A673 (cell line): ENCODE data around the gene PTX4.

ENCODE experiments used
- CTCF ChIP-seq: fragments of 300-800, 200-600 bp; sonication (generic); conservative IDR thresholded peaks from 2 replicates; pipeline ENCODE4 v1.5.1; 2017; ENCODE audit warnings: low read depth, mild to moderate bottlenecking, antibody characterized with exemption, low read length, moderate library complexity, mixed read lengths
- EZH2 ChIP-seq: fragments of 200-600 bp; sonication (generic); IDR thresholded peaks from 2 replicates; pipeline ENCODE4 v1.6.1; 2017; ENCODE audit warnings: borderline replicate concordance, low read depth, mild to moderate bottlenecking, mixed read lengths, antibody characterized with exemption, low read length; ENCODE audit not compliant: poor library complexity, severe bottlenecking

GRCh38 chr16:1461146-1461545, 27.6 kb downstream of the PTX4 start:
- no peak for TF ChIP-seq CTCF
- no peak for TF ChIP-seq EZH2
